RWPE2 (cell line): Measurements from ENCODE around the gene PRICKLE3.
"Not testable (repeated sequence)": the region's sequence is repeated elsewhere in the genome, so short reads cannot be mapped to it uniquely, and the experiment has no call there.

Experiments used
- ATAC-seq: fragments of 200-7000 bp; cut with Tn5 transposase; 3 replicates; pipeline ENCODE4 v1.9.1; 2021; ENCODE audit warnings: low read depth
- DNase-seq: peaks from one replicate; pipeline ENCODE4 v3.0.0-alpha.2; 2020; ENCODE audit warnings: low spot score
- H3K27ac ChIP-seq: fragments of 450-650 bp; 2 replicates; pipeline ENCODE4 v1.5.1; 2017; ENCODE audit warnings: mild to moderate bottlenecking; ENCODE audit not compliant: poor library complexity, severe bottlenecking
- H3K27me3 ChIP-seq: fragments of 250-450 bp; sonication (Bioruptor Pico); 2 replicates; pipeline ENCODE4 v1.5.1; 2021; ENCODE audit warnings: mild to moderate bottlenecking, moderate library complexity; ENCODE audit not compliant: insufficient read depth, poor library complexity, severe bottlenecking
- H3K36me3 ChIP-seq: fragments of 250-450 bp; sonication (Bioruptor Pico); 2 replicates; pipeline ENCODE4 v1.5.1; 2020; ENCODE audit warnings: low read depth, mild to moderate bottlenecking, moderate library complexity
- H3K4me1 ChIP-seq: fragments of 250-450 bp; sonication (Bioruptor Pico); 2 replicates; pipeline ENCODE4 v1.5.1; 2021; ENCODE audit warnings: mild to moderate bottlenecking, moderate library complexity; ENCODE audit not compliant: insufficient read depth, poor library complexity, severe bottlenecking
- H3K4me3 ChIP-seq: fragments of 250-450 bp; sonication (Bioruptor Pico); 2 replicates; pipeline ENCODE4 v1.5.1; 2021; ENCODE audit warnings: mild to moderate bottlenecking, moderate library complexity; ENCODE audit not compliant: severe bottlenecking
- H3K9me3 ChIP-seq: fragments of 250-450 bp; sonication (Bioruptor Pico); 2 replicates; pipeline ENCODE4 v1.5.1; 2021; ENCODE audit warnings: mild to moderate bottlenecking, moderate library complexity; ENCODE audit not compliant: severe bottlenecking
- TF ChIP-seq, protein P1 (sequence below): fragments of 450-650 bp; IDR thresholded peaks from one replicate; pipeline ENCODE4 v1.5.1; 2017; ENCODE audit warnings: mild to moderate bottlenecking, moderate library complexity; ENCODE audit not compliant: poor library complexity, severe bottlenecking

Gene PRICKLE3

DNA sequence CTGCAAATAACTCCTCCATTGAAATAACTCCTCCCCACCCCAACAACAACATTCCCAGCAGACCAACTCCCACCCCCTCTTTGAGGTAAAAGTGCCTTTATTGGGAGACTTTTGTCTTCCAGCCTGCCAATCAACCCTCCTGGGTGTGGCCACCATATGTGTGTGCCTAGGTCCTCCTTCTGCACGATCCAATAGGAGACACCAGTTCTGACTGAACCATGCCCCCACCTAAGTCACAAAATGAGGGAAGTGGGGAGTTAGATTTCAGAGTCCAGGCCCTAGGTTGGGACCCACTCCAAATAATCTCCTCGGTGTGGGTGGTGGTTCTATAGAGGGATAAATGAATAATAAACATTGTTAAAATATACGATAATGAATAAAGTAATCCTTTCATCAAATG lies 11.4 kb downstream of the PRICKLE3 start:
- no peak for DNase-seq
- Histone ChIP-seq H3K9me3 (no peaks in the 10 kb centered on the region), H3K36me3 (peaks cover 44% of the 10 kb centered on the region), H3K4me3 (no peak overlapping the region), H3K27ac (peak overlapping the region; percentile 92), H3K4me1 (peaks cover 30% of the 10 kb centered on the region), H3K27me3 (no peaks in the 10 kb centered on the region)
- no peak for ATAC-seq
- TF ChIP-seq, protein P1, sequence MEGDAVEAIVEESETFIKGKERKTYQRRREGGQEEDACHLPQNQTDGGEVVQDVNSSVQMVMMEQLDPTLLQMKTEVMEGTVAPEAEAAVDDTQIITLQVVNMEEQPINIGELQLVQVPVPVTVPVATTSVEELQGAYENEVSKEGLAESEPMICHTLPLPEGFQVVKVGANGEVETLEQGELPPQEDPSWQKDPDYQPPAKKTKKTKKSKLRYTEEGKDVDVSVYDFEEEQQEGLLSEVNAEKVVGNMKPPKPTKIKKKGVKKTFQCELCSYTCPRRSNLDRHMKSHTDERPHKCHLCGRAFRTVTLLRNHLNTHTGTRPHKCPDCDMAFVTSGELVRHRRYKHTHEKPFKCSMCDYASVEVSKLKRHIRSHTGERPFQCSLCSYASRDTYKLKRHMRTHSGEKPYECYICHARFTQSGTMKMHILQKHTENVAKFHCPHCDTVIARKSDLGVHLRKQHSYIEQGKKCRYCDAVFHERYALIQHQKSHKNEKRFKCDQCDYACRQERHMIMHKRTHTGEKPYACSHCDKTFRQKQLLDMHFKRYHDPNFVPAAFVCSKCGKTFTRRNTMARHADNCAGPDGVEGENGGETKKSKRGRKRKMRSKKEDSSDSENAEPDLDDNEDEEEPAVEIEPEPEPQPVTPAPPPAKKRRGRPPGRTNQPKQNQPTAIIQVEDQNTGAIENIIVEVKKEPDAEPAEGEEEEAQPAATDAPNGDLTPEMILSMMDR = no peak

DNA sequence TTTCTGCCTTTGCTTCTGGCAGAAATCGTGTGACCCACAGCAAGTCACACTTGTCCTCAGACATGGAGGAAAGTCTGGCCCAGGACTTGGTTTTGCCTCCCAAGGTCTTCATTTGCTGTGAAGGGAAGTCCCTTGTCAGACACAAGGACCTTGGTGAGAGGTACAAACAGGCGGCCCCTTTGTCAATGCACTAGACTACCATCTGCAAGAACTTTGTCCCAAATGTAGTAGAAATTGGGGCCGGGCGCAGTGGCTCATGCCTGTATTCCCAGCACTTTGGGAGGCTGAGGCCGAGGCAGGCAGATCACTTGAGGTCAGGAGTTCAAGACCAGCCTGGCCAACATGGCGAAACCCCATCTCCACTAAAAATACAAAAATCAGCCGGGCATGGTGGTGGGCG lies 12.6 kb downstream of the PRICKLE3 start:
- not testable (repeated sequence) for H3K4me3 ChIP-seq, ATAC-seq, DNase-seq, H3K27me3 ChIP-seq, H3K9me3 ChIP-seq
- Histone ChIP-seq H3K4me1 (peaks cover 30% of the 10 kb centered on the region), H3K36me3 (peaks cover 44% of the 10 kb centered on the region), H3K27ac (peak overlapping the region; percentile 92)

DNA sequence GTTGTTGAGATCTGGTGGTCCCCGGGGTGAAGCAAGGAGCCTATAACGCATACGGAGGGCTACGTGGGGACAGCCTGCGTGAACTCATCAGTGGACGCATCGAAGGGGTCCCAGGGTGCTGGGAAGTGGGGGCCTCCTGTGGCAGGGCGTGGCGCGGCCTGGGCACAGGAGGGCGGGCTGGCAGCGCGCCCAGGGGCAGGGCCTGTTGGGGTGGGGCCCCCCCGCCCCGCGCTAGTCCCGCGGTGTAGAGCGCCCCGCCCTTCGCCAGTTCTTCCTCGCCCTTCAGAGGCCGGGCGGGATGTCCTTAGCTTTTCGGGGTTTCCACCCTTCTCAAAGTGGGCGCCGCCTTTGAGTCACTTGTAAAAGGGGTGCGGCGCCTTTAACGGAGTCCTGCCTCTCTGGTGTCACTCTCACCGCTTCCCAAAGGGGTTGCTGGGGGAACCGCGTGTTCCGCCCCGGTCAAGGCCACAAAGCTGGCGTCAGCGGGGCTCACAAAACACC lies 13.8 kb downstream of the PRICKLE3 start:
- peaks cover 32% of the 10 kb centered on the region for H3K4me1 ChIP-seq
- H3K9me3 ChIP-seq = no peaks in the 10 kb centered on the region
- peak overlapping the region; percentile 92 for H3K27ac ChIP-seq
- no peak for DNase-seq
- peak; percentile 30 for ATAC-seq
- peak overlapping the region; percentile 80 for H3K4me3 ChIP-seq
- no peaks in the 10 kb centered on the region for H3K27me3 ChIP-seq
- peaks cover 37% of the 10 kb centered on the region for H3K36me3 ChIP-seq
- TF ChIP-seq, protein P1 = no peak

DNA sequence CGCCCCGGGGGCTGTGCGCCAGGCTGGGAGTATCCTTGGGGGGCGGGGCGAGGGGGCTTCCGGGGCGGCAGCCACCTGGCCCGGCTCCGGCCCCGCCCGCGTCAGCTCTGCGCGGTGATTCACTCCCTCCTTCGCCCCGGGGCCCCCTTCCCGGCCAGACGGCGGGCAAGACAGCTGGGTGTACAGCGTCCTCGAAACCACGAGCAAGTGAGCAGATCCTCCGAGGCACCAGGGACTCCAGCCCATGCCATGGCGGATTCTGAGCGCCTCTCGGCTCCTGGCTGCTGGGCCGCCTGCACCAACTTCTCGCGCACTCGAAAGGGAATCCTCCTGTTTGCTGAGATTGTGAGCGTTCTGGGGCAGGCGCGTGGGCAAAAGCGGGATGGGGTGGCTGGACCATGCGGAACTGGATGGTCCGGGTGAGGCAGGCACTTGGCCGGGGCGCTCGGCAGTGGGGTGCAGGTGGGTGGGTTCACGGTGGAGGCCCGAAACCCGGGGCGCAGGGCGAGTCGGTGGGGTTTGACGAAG lies 14.4 kb downstream of the PRICKLE3 start, which contains the start of gene PLP2:
Gene PLP2 (plus strand): TSS at position 147 of the 528 bp plus-strand sequence. CDS start 103 bp downstream, at position 250.
- Histone ChIP-seq H3K27ac (peak within 1 kb of the TSS; percentile 92), H3K27me3 (no peaks in the 10 kb centered on the region), H3K9me3 (no peaks in the 10 kb centered on the region), H3K36me3 (peaks cover 37% of the 10 kb centered on the region), H3K4me3 (peak within 1 kb of the TSS; percentile 80), H3K4me1 (peaks cover 29% of the 10 kb centered on the region)
- TF ChIP-seq, protein P1 = no peak
- no peak for DNase-seq
- ATAC-seq = peak; percentile 49

DNA sequence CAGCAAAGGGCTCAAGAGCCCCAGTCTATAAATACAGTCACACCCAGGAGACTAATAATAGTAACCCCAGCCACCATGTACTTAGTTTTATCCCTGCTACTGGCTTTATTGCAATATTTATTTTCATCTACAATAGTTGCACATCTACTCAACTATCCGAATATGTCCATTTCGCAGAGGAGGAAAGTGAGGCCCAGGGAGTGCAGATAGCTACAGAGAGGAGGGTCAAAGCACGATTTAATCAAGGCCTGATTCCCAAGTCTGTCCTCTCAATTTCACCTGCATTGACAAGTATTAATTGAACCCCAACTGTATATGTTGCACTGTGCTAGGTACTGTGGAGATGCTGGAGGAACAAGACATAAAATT lies 18.4 kb downstream of the PRICKLE3 start:
- Histone ChIP-seq H3K4me3 (peak overlapping the region; percentile 26), H3K27ac (peak overlapping the region; percentile 99)
- ATAC-seq = no peak

More for the DNA sequence above, 18.4 kb downstream of the PRICKLE3 start:
- Histone ChIP-seq H3K36me3 (peaks cover 2% of the 10 kb centered on the region), H3K4me1 (peaks cover 6% of the 10 kb centered on the region), H3K27me3 (no peaks in the 10 kb centered on the region), H3K9me3 (no peaks in the 10 kb centered on the region)
- TF ChIP-seq, protein P1 = no peak
- DNase-seq = no peak
